Measurements from ENCODE around the gene EDNRB. TPM values are rescaled to one million over a fixed set of nuclear protein-coding genes. Genes with fewer than 3 reads are reported as not detected.
"Not testable (repeated sequence)": the region's sequence is repeated elsewhere in the genome, so short reads cannot be mapped to it uniquely, and the experiment has no call there.

EDNRB gene
- total RNA-seq: under 1 TPM in 1 of 2 experiments, not detected in 1; 0.09 TPM
- not detected for polyA plus RNA-seq

DNA sequence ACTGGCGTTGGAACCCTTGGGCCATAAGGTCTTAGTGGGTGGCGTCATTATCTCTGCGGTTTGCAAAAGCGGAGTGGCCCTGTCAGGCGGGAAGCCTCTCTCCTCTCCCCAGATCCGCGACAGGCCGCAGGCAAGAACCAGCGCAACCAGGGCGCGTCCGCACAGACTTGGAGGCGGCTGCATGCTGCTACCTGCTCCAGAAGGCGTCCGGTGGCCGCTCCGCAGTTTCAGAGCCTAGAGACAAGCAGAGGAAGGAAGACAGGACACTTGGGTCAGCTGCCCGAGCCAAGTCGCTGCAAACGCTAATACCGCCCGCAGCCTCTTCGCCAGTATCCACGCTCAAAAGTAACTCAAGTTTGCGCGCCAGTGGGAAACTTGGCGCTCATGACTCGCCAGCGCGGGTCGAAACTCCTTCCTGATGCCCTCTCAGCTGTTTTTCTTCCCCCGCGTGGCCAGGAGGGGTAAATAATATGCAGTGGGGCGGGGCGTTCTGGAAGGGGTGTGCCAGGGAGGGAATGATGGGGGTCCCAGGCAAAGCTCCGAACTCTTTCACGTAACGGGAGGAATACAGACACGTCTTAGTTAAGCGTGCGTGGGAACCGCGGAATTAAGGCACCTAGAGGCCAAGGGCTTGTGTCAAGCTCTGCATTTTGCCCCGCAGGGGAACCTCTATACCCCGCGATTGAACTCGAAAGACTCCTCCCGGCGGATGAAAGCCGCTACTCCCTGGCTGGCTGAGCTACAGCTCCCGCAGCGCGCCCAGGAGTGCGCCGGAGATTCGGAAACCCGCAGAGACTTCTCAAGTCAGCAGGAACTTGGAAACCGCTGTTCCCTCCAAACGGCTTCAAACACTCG is at the start of gene EDNRB:
EDNRB (minus strand) TSS at position 441 of the 855 bp plus-strand sequence; CDS start at position 183, 258 bp downstream.
- Histone ChIP-seq H3K27ac (ENCODE audit: low read depth, low read length) (no peak within 1 kb of the TSS), H3K9me3 (ENCODE audit: low read length) (no peaks in the 10 kb centered on the region), H3K4me3 (ENCODE audit: low read length) (no peak within 1 kb of the TSS), H3K4me1 (ENCODE audit: insufficient read depth, low read length) (no peaks in the 10 kb centered on the region), H3K36me3 (ENCODE audit: insufficient read depth, low read length) (no peaks in the 10 kb centered on the region), H3K27me3 (ENCODE audit: insufficient read depth, low read length, poor library complexity, severe bottlenecking) (no peaks in the 10 kb centered on the region)
- H3K27ac Mint-ChIP-seq: peak within 1 kb of the TSS in 1 of 8 donors; percentile 1
- peaks cover 10 to 33% of the 10 kb centered on the region in 2 donors for H3K27me3 Mint-ChIP-seq
- no peaks in the 10 kb centered on the region for H3K4me1 Mint-ChIP-seq
- DNase-seq: no peak
- no peaks in the 10 kb centered on the region for H3K36me3 Mint-ChIP-seq
- H3K9me3 Mint-ChIP-seq: no peaks in the 10 kb centered on the region
- ChIA-PET CTCF (no interaction called here), POLR2A (no interaction called here)
- peak within 1 kb of the TSS in 3 of 7 donors; percentile 26 to 73 (median 52) for H3K4me3 Mint-ChIP-seq

DNA sequence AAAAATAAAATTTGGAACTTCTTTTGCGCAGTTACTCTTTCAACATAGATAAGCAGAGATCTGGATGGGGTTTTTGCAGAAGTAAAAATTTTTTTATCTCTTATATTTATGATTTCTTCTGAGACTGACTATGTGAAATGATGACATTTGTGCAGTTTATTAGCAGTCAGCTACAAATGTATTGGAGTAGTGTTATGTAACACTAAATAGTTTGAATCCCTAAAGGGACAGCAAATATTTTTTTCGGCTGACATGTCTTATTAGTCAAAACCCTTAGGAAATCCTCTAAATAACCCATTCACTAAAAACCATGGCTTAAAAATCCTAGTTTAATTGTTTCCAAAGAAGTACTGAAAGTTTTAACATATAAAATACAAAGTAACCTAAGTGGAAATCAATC is 48.0 kb upstream of the EDNRB start:
- no peak for DNase-seq
- Histone ChIP-seq H3K27ac (ENCODE audit: low read depth, low read length) (no peak overlapping the region), H3K36me3 (ENCODE audit: insufficient read depth, low read length) (no peaks in the 10 kb centered on the region), H3K27me3 (ENCODE audit: insufficient read depth, low read length, poor library complexity, severe bottlenecking) (no peaks in the 10 kb centered on the region), H3K4me3 (ENCODE audit: low read length) (no peak overlapping the region), H3K9me3 (ENCODE audit: low read length) (no peaks in the 10 kb centered on the region), H3K4me1 (ENCODE audit: insufficient read depth, low read length) (no peaks in the 10 kb centered on the region)
- ChIA-PET CTCF (no interaction called here), POLR2A (no interaction called here)
- no peaks in the 10 kb centered on the region for H3K4me1 Mint-ChIP-seq
- H3K9me3 Mint-ChIP-seq: peaks cover 0 to 2% (median 0%) of the 10 kb centered on the region in 5 donors
- no peaks in the 10 kb centered on the region for H3K36me3 Mint-ChIP-seq
- H3K4me3 Mint-ChIP-seq: no peak overlapping the region
- H3K27me3 Mint-ChIP-seq: peaks cover 0 to 2% of the 10 kb centered on the region in 2 donors
- no peak overlapping the region for H3K27ac Mint-ChIP-seq

DNA sequence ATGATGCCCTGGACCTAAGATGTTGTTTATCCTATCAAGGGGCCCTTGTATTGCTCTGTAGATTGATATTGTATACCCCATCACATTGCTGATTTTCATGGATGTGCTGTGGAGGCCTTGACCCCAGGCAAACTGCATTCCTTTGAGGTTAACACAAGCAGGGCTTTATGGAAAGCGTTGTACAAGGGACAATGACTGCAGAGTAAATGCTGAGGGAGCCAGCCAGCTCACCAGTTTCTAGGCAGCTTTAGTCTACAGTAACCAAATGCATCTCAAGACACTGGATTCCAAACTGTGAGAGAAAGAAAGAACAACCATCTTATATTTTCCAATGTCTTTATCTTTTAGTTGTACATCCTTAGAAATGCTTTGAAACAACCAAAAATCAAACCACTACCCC is 34.1 kb upstream of the EDNRB start:
- Mint-ChIP-seq H3K27ac (no peak overlapping the region), H3K27me3 (peaks cover 0 to 1% of the 10 kb centered on the region in 2 donors), H3K36me3 (no peaks in the 10 kb centered on the region), H3K4me1 (no peaks in the 10 kb centered on the region), H3K9me3 (no peaks in the 10 kb centered on the region), H3K4me3 (no peak overlapping the region)
- CTCF ChIA-PET: no interaction called here
- Histone ChIP-seq H3K4me3 (ENCODE audit: low read length) (no peak overlapping the region), H3K27me3 (ENCODE audit: insufficient read depth, low read length, poor library complexity, severe bottlenecking) (no peaks in the 10 kb centered on the region), H3K9me3 (ENCODE audit: low read length) (no peaks in the 10 kb centered on the region), H3K27ac (ENCODE audit: low read depth, low read length) (no peak overlapping the region), H3K36me3 (ENCODE audit: insufficient read depth, low read length) (no peaks in the 10 kb centered on the region), H3K4me1 (ENCODE audit: insufficient read depth, low read length) (no peaks in the 10 kb centered on the region)
- DNase-seq: no peak
- POLR2A ChIA-PET: no interaction called here

DNA sequence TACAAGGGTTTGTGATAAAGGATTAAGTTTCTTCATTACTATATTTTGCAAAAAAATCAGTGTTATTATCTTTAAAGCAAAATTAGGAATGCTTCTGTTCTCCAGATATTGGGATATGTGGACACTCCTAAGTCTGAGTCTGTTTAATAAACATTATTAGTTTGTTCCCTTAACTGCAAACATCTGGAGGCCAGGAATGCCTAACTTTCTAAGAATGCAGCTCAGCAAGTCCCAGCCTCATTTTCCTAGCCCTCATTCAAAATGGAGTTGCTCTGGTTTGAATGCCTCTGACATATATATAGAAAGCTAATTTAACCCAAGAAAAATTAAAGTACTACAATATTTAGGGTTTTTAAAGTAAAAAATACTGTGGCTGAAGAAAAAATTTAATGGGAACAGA is 33.6 kb upstream of the EDNRB start:
- CTCF ChIA-PET: no interaction called here
- Mint-ChIP-seq H3K4me1 (no peaks in the 10 kb centered on the region), H3K4me3 (no peak overlapping the region), H3K9me3 (no peaks in the 10 kb centered on the region), H3K36me3 (no peaks in the 10 kb centered on the region), H3K27ac (no peak overlapping the region), H3K27me3 (peaks cover 0 to 1% of the 10 kb centered on the region in 2 donors)
- H3K27me3 ChIP-seq (ENCODE audit: insufficient read depth, low read length, poor library complexity, severe bottlenecking): no peaks in the 10 kb centered on the region
- no peaks in the 10 kb centered on the region for H3K36me3 ChIP-seq (ENCODE audit: insufficient read depth, low read length)
- H3K4me3 ChIP-seq (ENCODE audit: low read length): no peak overlapping the region
- no peak overlapping the region for H3K27ac ChIP-seq (ENCODE audit: low read depth, low read length)
- POLR2A ChIA-PET: no interaction called here
- H3K4me1 ChIP-seq (ENCODE audit: insufficient read depth, low read length): no peaks in the 10 kb centered on the region
- no peak for DNase-seq
- H3K9me3 ChIP-seq (ENCODE audit: low read length): no peaks in the 10 kb centered on the region

DNA sequence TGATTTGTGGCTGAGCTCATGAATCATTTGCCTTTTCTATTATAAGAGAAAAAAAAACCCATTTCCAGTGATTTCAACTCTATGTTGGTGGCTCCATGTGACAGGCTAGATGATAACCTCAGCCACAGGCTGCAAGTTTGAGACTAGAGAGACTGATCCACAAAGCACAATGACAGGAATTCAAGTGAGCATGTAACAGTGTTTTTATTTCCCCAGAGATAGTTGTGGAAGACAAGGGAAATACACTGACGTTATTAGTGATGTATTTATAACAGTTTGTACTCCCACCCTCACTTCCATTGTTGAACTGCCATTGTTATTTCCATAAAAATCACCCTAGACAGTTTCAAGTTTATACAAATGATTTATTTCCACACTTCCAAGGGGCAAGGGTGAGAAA is 27.9 kb upstream of the EDNRB start:
- no peak overlapping the region for H3K27ac ChIP-seq (ENCODE audit: low read depth, low read length)
- no peak overlapping the region for H3K4me3 ChIP-seq (ENCODE audit: low read length)
- ChIA-PET POLR2A (no interaction called here), CTCF (interaction anchor here (0.6 kb wide), 1 partner anchor 206 kb away, joined by 3 read pairs; no protein-coding TSS in a partner anchor)
- Mint-ChIP-seq H3K36me3 (no peaks in the 10 kb centered on the region), H3K27ac (no peak overlapping the region), H3K4me1 (no peaks in the 10 kb centered on the region), H3K27me3 (no peaks in the 10 kb centered on the region), H3K4me3 (no peak overlapping the region), H3K9me3 (no peaks in the 10 kb centered on the region)
- H3K36me3 ChIP-seq (ENCODE audit: insufficient read depth, low read length): no peaks in the 10 kb centered on the region
- no peaks in the 10 kb centered on the region for H3K9me3 ChIP-seq (ENCODE audit: low read length)
- H3K4me1 ChIP-seq (ENCODE audit: insufficient read depth, low read length): no peaks in the 10 kb centered on the region
- no peaks in the 10 kb centered on the region for H3K27me3 ChIP-seq (ENCODE audit: insufficient read depth, low read length, poor library complexity, severe bottlenecking)
- DNase-seq: no peak

DNA sequence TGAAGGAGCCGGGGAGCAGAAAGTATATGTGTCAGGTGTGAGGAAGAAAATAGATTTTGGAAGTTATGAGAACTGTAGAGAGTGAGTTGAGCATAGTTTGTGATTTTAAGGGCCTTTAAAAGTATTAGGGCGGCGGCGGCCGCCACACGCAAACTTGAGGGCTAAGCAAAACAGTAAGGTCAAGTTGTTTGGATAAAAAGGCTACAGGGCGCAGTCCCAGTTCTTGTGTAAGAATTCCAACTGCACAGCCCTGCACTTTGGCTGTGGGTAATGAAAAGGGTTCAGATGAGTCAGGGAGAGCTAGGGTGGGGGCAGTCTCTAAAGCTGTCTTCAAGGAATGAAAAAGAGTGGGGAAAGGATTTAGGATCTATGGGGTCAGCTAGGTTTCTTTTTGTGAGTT is 16.4 kb upstream of the EDNRB start:
- H3K27ac Mint-ChIP-seq; H3K4me1 ChIP-seq (ENCODE audit: insufficient read depth, low read length); H3K9me3 ChIP-seq (ENCODE audit: low read length); H3K36me3 ChIP-seq (ENCODE audit: insufficient read depth, low read length); H3K4me1 Mint-ChIP-seq; H3K36me3 Mint-ChIP-seq; H3K4me3 ChIP-seq (ENCODE audit: low read length); H3K27me3 Mint-ChIP-seq; POLR2A ChIA-PET; CTCF ChIA-PET; DNase-seq; H3K9me3 Mint-ChIP-seq; H3K27me3 ChIP-seq (ENCODE audit: insufficient read depth, low read length, poor library complexity, severe bottlenecking); H3K27ac ChIP-seq (ENCODE audit: low read depth, low read length); H3K4me3 Mint-ChIP-seq: not testable (repeated sequence)

DNA sequence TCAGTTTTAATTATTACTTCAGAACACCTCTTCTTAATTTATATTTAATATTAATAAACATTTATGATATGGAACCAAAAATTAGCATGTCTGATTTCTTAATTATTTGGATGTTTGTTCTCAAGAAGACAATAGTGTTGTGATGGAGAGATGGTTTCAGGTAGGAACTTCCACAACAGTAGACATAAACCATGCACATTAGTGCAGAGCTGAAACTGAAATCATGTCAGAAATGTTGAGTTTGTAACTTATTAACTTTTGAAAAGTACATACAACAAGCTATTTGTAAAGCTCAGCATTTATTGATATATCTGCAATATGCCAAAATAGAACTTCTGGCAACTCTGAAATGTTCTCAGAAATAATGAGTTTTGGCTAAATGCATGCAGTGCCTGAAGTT is 11.8 kb upstream of the EDNRB start:
- no peak overlapping the region for H3K27ac Mint-ChIP-seq
- Histone ChIP-seq H3K27me3 (ENCODE audit: insufficient read depth, low read length, poor library complexity, severe bottlenecking) (no peaks in the 10 kb centered on the region), H3K4me1 (ENCODE audit: insufficient read depth, low read length) (no peaks in the 10 kb centered on the region), H3K36me3 (ENCODE audit: insufficient read depth, low read length) (no peaks in the 10 kb centered on the region), H3K4me3 (ENCODE audit: low read length) (no peak overlapping the region), H3K9me3 (ENCODE audit: low read length) (no peaks in the 10 kb centered on the region), H3K27ac (ENCODE audit: low read depth, low read length) (no peak overlapping the region)
- DNase-seq: no peak
- H3K4me3 Mint-ChIP-seq: no peak overlapping the region
- H3K4me1 Mint-ChIP-seq: peaks cover 0 to 3% (median 1%) of the 10 kb centered on the region in 3 donors
- POLR2A ChIA-PET: no interaction called here
- no peaks in the 10 kb centered on the region for H3K9me3 Mint-ChIP-seq
- H3K27me3 Mint-ChIP-seq: peaks cover under 1 to 8% of the 10 kb centered on the region in 2 donors
- CTCF ChIA-PET: no interaction called here
- no peaks in the 10 kb centered on the region for H3K36me3 Mint-ChIP-seq

DNA sequence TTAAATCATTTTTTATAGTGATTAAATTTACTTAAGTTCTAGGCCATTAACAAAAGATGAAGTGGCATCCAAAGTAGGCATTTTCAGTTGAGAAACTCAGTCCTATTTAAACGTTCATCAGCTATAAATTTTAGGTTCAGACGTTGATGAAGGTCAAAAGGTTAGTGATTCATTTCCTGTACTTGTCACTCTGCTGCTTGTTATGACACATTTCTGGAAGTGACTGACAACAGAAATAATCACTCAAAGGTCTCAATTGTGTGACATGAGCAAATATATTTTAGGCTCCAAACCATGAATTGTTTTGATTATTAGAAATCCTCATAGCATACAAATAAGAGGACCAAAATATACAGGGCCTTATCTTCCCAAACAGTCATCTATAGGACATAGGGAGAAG is 10.3 kb upstream of the EDNRB start:
- CTCF ChIA-PET: no interaction called here
- no peaks in the 10 kb centered on the region for H3K36me3 Mint-ChIP-seq
- peaks cover 0 to 2% (median 0%) of the 10 kb centered on the region in 5 donors for H3K9me3 Mint-ChIP-seq
- no peak overlapping the region for H3K27ac ChIP-seq (ENCODE audit: low read depth, low read length)
- no peak overlapping the region for H3K27ac Mint-ChIP-seq
- peaks cover 3 to 16% of the 10 kb centered on the region in 2 donors for H3K27me3 Mint-ChIP-seq
- DNase-seq: no peak
- H3K27me3 ChIP-seq (ENCODE audit: insufficient read depth, low read length, poor library complexity, severe bottlenecking): no peaks in the 10 kb centered on the region
- no peaks in the 10 kb centered on the region for H3K4me1 ChIP-seq (ENCODE audit: insufficient read depth, low read length)
- no peak overlapping the region for H3K4me3 Mint-ChIP-seq
- H3K4me3 ChIP-seq (ENCODE audit: low read length): no peak overlapping the region
- no peaks in the 10 kb centered on the region for H3K36me3 ChIP-seq (ENCODE audit: insufficient read depth, low read length)
- no peaks in the 10 kb centered on the region for H3K9me3 ChIP-seq (ENCODE audit: low read length)
- POLR2A ChIA-PET: no interaction called here
- H3K4me1 Mint-ChIP-seq: peaks cover 0 to 3% (median 1%) of the 10 kb centered on the region in 3 donors
